Liver (tissue), 3 donors: ENCODE measurements around the gene ARPC5L.

ENCODE experiments used
- CTCF ChIP-seq: fragments of 150-350 bp; IDR thresholded peaks from 2 replicates; pipeline ENCODE4 v1.5.1; 2017; ENCODE audit warnings: improper control_type of control experiment, low read depth, low read length; ENCODE audit not compliant: missing input control
- EGR1 ChIP-seq, 2 donors: IDR thresholded peaks; 2 replicates each; pipeline ENCODE4 v1.6.1; 2016 to 2018; ENCODE audit warnings: antibody characterized with exemption in 2 of 2, low read depth in 2 of 2
- FOXA1 ChIP-seq: IDR thresholded peaks from 2 replicates; pipeline ENCODE4 v1.6.1; 2016; ENCODE audit warnings: antibody characterized with exemption
- JUND ChIP-seq, 2 donors: IDR thresholded peaks; 2 replicates each; pipeline ENCODE4 v1.6.1; 2016; ENCODE audit warnings: antibody characterized with exemption in 2 of 2
- RAD21 ChIP-seq, 2 donors: IDR thresholded peaks; 2 replicates each; pipeline ENCODE4 v1.6.1; 2016; ENCODE audit warnings: antibody characterized with exemption in 2 of 2, mild to moderate bottlenecking in 2 of 2
- REST ChIP-seq: IDR thresholded peaks from 2 replicates; pipeline ENCODE4 v1.6.1; 2016; ENCODE audit warnings: antibody characterized with exemption, mild to moderate bottlenecking
- YY1 ChIP-seq: IDR thresholded peaks from 2 replicates; pipeline ENCODE4 v1.6.1; 2016; ENCODE audit warnings: antibody characterized with exemption, mild to moderate bottlenecking
- TF ChIP-seq, protein P1 (sequence below): IDR thresholded peaks from 2 replicates; pipeline ENCODE4 v1.6.1; 2016; ENCODE audit warnings: antibody characterized with exemption
- donor health status: healthy.
- donor health status: healthy.

DNA sequence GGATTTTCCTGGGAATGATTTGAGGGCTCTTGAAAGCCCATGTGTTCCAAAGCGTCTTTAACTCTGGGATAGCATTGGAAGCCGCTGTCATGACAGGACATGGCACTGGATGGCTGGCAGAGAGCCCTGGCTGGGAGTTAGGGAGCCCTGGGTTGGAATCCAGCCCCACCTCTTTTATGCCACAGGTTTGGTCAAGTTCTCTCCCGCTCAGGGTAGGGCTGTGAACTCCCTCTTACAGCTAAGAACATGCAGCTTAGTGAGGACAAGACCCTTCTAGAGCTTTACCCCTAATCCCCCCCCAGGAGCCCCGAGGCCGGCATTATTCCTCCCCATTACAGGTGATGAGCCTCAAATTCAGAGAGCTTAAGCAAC lies 47.8 kb upstream of the ARPC5L start:
- TF ChIP-seq CTCF: no peak
- TF ChIP-seq, protein P1, sequence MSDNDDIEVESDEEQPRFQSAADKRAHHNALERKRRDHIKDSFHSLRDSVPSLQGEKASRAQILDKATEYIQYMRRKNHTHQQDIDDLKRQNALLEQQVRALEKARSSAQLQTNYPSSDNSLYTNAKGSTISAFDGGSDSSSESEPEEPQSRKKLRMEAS: no peak
- no peak for TF ChIP-seq YY1
- TF ChIP-seq JUND (IDR thresholded peaks at IDR 0.05): no peak
- no peak for TF ChIP-seq RAD21 (IDR thresholded peaks at IDR 0.05)
- TF ChIP-seq REST: no peak
- TF ChIP-seq EGR1 (IDR thresholded peaks at IDR 0.05; ENCODE audit: low read depth in 2 of 2): no peak
- TF ChIP-seq FOXA1: no peak
